ENCODE data around the gene PDCD5.

GRCh38 chr19:32606289-32606688, 25.3 kb downstream of the PDCD5 start:
- TF ChIP-seq CTCF (IDR thresholded peaks at IDR 0.05) (no peak), EP300 (IDR thresholded peaks at IDR 0.05) (no peak), POLR2AphosphoS5 (IDR thresholded peaks at IDR 0.05) (no peak)
